HEK293T (cell line): Measurements from ENCODE around the gene GHRHR.

Experiments used
- ARNT ChIP-seq: fragments of 450-650 bp; IDR thresholded peaks from 2 replicates; pipeline ENCODE4 v1.6.1; 2017; ENCODE audit warnings: mild to moderate bottlenecking
- BHLHE40 ChIP-seq: fragments of 450-650 bp; IDR thresholded peaks from 2 replicates; pipeline ENCODE4 v1.6.1; 2016; ENCODE audit warnings: mild to moderate bottlenecking, moderate library complexity, borderline replicate concordance
- ELF4 ChIP-seq: fragments of 450-650 bp; IDR thresholded peaks from 2 replicates; pipeline ENCODE4 v1.6.1; 2017; ENCODE audit warnings: antibody characterized with exemption
- FOXA1 ChIP-seq: fragments of 450-650 bp; IDR thresholded peaks from 2 replicates; pipeline ENCODE4 v1.6.1; 2016; ENCODE audit warnings: mild to moderate bottlenecking
- FOXK2 ChIP-seq: fragments of 450-650 bp; IDR thresholded peaks from 2 replicates; pipeline ENCODE4 v1.6.1; 2016; ENCODE audit warnings: mild to moderate bottlenecking
- FOXM1 ChIP-seq: fragments of 450-650 bp; IDR thresholded peaks from 2 replicates; pipeline ENCODE4 v1.6.1; 2017; ENCODE audit warnings: mild to moderate bottlenecking, borderline replicate concordance
- HDGF ChIP-seq: fragments of 450-650 bp; IDR thresholded peaks from 2 replicates; pipeline ENCODE4 v1.6.1; 2017; ENCODE audit warnings: antibody characterized with exemption, borderline replicate concordance
- LEF1 ChIP-seq: fragments of 450-650 bp; IDR thresholded peaks from 2 replicates; pipeline ENCODE4 v1.6.1; 2017; ENCODE audit warnings: mild to moderate bottlenecking, borderline replicate concordance
- NFRKB ChIP-seq: fragments of 450-650 bp; IDR thresholded peaks from 2 replicates; pipeline ENCODE4 v1.6.1; 2016; ENCODE audit warnings: mild to moderate bottlenecking, moderate library complexity
- PKNOX1 ChIP-seq: fragments of 450-650 bp; IDR thresholded peaks from 2 replicates; pipeline ENCODE4 v1.6.1; 2016
- SP1 ChIP-seq: fragments of 450-650 bp; IDR thresholded peaks from 2 replicates; pipeline ENCODE4 v1.6.1; 2017
- SUZ12 ChIP-seq: fragments of 450-650 bp; IDR thresholded peaks from 2 replicates; pipeline ENCODE4 v1.6.1; 2016; ENCODE audit warnings: mild to moderate bottlenecking
- ZNF384 ChIP-seq: fragments of 450-650 bp; IDR thresholded peaks from 2 replicates; pipeline ENCODE4 v1.6.1; 2016

GRCh38 chr7:30997316-30997715, 33.6 kb downstream of the GHRHR start:
- TF ChIP-seq SUZ12 (no peak), PKNOX1 (no peak), FOXK2 (no peak), SP1 (no peak), HDGF (no peak), ELF4 (no peak), BHLHE40 (no peak), NFRKB (no peak), ARNT (no peak), FOXM1 (no peak), ZNF384 (no peak), FOXA1 (no peak), LEF1 (no peak)
